ENCODE results near the gene RBMS1.
"Not testable (repeated sequence)": the region's sequence is repeated elsewhere in the genome, so short reads cannot be mapped to it uniquely, and the experiment has no call there.

Gene RBMS1

DNA sequence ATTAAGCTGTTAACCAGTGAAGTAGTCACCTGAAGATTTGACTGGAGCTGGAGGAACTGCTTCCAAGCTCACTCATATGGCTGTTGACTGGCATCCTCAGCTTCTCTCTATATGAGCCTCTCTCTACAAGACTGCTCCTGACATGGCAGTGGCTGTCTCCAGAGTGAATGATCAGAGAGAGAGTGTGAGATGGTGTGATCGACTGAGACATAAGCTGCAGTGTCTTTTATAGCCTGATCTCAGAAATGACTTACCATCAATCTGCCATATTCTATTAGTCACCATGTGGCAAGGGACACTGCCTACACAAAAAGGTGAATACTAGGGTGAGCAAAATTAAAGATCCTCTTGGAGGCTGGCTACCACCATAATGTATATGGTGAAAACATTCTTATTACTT lies 7.8 kb upstream of the RBMS1 start:
- no peak for DNase-seq

DNA sequence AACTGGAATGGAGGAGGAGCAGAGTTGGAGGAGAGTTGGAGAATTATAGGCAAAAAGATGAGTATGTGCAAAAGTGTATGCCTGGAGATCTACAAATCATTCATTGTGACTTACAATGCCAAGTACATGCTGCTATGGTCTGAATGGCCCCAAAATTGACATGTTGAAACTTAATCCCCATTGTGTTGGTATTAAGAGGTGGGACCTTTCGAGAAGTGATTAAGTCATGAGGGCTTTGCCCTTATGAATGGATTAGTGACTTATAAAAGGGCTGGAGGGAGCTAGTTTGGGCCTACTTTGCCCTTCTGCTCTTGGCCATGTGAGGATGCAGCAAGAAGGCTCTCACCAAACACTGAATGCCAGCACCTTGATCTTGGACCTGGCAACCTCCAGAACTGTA lies 6.3 kb upstream of the RBMS1 start:
- DNase-seq: no peak

DNA sequence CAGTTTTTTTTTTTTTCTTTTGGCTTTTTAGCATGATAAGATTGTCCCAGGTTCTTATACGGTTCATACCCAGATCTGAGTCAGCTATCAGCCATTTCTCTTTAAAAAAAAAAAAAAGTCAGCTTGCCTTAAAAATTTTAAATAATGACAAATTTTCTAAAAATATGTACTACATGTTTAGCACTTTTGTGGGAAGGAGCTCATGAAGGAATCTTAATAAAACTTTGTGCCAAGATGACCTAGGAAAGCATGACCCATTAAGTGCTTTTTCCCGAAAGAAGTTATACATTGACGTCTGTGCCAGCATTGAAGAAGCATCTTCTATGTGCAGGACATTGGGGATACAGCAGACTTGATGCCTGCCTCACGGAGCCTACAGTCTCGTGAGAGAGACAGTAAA lies 4.5 kb upstream of the RBMS1 start:
- DNase-seq: no peak

DNA sequence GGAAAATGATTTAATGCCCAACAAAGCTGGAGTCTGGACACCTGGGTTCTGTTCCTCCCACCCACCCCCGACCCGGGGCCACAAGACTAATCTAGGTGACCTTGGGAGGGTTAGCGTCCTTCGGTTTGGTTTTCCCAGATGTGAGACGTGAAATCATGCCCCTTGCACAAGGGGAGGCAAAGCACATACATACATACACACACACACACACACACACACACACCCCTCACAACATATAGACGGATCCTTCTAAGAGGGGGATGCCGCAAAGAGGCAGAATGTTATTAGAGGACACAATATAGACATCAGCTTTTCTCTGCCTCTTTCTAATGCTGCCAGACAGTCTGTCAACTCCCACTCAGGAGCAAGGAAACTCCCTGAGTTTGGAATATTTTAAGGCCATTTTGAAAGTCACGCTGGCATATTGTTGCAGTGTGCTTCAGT lies 616 bp upstream of the RBMS1 start:
- no peak for DNase-seq

DNA sequence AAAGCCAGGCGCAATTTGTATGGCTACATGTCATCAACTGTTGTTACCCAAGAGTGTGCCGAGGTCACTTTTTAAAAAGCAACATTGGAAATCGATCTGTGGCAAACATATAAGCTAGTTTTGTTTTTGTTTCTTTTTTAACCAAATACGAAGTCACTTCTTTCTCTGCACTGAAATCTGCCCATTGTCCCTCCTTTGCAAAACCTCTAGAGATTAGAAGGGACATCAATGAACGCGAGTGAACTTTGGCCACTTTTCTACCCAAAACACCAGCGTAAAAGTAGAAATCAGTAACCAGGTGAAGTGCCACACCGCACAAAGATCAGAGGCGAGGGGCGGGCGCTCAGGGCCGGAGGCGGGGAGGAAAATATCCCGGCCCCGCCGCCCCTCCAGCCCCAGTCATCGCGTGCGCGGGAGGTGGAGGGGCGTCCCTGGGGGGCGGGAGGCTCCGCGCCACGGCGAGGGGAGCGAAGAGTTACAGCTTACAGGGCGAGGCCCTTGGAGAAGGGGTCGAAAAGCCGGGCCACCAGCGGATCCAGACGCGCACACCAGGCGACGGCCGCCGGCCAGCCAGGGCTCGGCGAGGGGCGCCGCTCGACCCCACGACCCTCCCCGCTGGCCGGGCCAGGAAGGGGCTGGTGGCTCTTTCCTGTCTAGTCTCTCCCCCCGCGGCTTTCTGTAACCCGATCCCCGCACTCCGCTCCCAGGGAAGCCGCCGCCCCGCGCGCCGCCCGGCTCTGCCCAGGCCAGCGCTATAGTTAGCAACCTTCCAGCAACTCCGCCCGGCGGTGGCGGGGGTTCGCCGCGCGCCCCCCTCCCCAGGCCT lies 993 bp downstream of the RBMS1 start:
- DNase-seq: peak; percentile 47

DNA sequence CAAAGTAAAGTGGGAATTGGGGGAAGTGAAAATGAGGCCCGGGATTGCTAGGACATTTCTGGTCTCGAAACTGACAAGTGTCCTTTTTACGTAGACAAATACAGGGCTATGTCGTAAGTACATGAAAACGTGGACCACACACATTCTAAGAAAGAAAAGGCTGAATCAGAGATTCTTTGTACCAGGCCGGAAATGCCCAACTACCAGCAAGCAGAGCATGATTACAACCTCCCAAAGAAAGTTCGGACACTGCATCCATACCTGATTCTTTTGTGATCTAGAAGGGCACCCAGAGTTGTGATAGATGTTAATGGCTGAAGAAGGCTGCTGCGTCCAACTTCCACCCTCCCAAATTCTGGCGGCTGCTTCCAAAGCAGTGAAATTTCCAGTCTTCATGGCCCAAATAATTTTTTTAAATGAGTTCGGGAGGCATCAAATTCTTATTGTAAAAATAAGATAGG lies 1.7 kb downstream of the RBMS1 start:
- no peak for DNase-seq

DNA sequence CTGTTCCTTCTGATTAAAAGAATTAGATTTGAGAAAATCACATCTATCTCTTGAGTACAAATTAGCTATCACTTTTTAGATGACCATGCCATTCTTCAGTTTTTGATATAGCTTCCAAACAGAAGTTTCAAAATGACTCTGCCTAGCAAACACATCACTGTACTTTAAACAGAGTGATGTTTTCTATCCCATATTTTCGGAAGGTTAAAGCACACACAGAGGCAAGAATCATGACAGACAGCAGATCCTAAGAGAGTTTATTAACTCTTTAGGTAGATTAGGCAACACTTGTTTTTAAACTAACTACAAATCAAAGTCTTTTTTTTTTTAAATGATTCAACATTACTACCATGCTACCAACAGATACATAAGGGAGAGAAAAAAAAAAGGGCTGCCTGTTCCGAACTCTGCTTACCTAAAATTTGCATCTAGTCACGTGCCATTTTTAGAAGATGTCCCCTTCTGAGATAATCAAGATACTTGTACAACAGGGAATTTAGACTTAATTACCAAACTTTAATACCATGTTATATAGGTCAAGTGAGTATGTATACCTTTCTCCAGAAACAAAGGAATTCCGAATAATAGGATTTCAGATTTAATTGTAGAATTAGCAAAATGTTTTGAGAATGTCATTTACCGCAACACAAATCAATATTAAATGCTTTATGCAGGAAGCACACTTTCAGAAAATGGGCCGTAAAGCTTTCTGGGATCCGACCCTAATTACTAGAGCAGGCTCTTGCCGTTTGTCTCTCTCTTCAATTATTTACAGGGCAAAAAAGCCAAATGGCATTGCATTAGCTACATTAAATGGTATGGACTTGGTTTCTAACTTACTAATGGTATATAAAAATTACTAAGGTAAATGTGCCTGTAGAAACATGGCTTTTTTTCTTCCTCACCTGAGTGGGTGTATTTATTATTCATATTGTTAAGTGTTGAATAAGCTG lies 2.6 kb downstream of the RBMS1 start:
- no peak for DNase-seq

DNA sequence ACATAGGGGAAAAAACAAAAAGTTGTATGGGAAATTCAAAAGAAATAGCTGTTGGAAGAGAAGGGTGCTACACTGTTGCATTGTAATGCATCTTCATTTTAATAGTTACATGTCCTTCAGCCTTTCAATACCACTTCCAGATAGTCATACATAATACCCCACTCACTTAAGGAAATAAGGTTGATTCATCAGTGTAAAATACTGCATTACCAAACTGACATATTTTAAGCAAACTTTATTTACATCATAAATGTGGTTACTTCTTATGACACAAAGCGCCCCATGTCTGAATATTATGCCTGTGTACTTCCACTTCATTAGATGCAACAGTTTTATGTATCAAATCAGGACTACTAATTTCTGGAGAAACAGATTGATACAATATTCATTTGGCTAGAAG lies 4.5 kb downstream of the RBMS1 start:
- DNase-seq: no peak

DNA sequence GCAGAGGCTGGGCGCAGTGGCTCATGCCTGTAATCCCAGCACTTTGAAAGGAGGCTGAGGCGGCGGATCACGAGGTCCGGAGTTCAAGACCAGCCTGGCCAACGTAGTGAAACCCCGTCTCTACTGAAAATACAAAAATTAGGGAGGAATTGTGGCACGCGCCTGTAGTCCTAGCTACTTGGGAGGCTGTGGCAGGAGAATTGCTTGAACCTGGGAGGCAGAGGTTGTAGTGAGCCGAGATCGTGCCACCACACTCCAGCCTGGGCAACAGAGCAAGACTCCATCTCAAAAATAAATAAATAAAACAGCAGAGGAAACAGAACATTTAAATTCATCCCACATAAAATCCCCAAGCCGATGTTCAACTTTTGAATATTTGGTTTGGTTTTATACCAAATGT lies 5.3 kb downstream of the RBMS1 start:
- not testable (repeated sequence) for DNase-seq

DNA sequence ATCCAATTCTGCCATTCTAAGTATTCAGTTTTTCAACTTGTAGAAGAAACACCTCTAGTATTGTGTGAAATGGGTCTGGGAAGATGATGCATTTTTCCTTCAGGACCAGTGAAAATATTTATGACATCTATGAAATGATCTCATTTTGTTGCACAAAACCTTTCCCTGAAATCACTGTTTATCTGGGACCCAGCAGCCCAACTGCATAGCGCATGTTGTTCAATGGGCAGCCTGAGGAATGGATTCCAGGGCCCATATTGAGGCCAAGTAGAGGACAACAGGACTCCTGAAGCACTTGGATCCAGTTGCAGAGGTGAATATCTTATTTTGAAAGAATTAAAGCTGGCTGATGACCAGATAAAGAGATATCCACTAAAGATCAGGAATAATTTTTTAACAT lies 7.3 kb downstream of the RBMS1 start:
- DNase-seq: no peak

DNA sequence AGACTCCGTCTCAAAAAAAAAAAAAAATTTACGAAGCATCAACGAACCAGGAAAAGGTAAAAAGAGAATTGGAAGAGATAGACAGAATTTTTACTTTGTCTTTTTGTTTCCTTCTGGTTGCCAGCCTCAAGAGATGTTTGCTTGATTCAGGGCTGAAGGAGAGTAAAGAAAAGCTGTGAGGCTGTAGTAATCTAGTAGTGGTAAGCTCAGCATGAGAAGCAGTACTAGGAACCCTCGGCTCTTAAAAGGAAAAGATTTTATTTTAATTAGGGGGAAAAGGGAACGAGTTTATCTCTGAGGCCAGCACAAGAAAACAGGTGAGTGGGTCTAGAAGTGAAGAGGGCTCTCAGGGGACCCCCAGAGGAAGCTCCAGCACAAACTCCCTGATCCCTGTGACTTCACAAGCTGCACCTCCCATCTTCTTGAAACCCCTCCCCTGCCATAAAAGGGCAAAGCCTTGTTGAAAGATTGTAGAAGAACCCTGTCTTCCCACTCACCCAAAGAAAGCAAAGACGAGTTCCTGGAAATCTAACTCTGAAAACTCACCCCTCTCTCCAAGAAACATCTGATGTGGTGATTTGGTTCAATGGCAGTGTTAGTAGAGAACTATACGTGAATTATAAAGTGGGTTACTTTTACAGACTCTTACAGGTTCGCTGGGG lies 8.6 kb downstream of the RBMS1 start:
- DNase-seq: no peak

DNA sequence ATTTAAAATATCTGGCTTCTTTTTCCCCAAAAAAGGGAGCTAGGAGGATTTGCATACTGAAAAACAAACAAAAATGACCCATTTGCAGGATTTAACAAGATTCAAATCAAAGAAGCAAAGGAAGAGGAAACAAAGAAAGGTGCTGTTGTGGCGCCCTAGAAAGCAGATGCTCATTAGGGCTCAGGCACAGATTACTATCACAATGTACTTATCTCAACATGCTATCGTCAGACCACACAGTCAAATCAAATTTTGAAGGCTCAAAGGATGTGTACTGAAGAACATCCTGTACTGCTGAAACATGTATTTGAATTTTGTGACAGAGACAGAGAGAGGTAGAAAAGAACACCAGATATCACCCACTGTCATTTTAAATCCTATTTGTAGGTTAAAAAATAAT lies 10.9 kb downstream of the RBMS1 start:
- no peak for DNase-seq

DNA sequence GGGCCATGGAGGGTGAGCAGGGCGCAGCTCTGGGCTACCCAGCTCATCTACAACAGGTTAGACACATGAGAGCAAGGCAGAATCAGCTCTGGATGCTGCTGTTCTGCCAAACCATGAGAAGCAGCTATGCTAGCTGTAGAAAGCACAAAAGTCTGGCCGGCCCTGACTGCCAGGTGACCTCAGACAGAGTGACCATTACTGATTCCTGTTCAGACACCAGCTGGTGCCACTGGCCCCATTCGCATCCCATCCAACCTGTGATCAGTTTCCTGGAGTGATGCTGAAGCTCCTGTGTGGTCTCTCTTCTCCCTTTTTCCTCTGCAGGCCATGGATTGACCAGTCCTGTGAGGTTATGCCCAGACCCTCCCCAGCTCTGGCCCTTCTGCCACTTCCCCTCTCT lies 14.3 kb downstream of the RBMS1 start:
- no peak for DNase-seq

DNA sequence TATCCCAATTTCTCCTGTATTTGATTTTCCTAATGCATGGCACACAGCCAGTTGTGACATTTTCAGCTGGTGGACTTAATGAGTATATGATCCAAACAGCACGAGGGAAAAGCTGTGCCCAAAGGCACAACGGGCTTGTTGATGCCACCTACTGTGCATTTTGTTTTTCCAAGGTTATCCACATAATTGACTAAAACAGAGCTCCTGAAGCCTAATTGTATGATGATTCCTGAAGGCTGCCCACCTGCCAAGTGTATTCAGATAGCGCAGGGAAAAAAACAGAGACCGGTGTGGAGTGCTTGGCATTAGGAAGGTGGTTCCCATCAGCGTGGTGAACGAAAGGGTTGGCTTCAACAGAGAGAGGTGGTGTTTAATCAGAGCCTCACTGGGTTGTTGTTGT lies 14.9 kb downstream of the RBMS1 start:
- no peak for DNase-seq

DNA sequence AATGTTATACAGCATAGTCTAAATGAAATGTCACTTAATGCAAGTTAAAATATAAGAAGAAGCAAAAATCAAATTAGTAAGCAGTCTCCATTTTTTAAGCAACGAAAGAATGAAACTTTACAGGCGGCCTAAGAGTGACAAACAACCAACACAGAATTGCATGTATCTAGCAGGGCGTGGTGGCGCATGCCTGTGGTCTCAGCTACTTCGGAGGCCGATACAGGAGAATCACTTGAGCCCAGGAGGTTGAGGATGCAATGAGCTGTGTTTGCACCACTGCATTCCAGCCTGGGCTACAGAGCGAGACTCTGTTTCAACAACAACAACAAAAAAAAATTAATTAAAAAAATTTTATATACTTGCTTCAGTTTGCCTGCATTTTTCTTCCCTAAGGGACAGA lies 16.6 kb downstream of the RBMS1 start:
- DNase-seq: no peak

DNA sequence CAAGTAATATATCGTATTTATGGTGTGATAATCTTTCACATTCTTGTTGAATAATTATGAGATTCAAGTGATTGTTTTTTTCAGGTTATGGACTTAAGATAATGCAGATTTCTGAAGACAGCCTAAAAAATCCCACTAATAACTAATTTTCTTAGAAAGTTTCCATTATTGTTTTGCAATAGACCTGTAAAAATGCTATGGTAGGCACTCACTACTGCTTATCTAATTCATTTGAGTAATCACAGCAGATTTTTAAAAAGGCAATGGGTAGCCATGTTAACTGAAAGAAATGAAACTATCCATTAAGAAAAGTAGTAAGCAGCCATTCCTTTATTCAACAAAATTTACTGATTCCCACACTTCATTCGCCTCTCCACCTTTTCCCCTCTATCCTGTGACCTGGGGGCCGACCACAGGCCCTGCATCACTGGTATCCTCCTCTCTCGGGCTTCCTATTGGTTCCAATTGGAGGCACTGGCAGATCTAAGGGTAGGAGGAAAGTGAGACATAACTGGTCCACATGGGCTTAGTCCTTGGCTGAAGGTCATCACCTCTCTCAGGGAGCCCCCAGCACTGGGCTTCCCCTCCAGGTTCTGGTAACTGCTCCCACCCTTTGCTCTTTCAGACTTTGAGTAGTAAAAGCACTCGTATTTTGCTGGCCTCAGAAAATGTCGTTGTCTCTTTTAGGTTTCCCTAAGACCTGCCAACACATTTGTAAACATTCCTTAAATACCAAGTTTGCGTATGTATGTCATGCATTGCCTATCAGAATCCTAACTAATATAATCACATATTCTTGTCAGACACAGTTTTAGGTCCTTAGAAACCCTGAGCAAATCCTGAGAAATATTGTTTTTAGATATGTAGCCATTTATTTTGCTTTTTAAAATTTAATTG lies 18.5 kb downstream of the RBMS1 start:
- DNase-seq: no peak

DNA sequence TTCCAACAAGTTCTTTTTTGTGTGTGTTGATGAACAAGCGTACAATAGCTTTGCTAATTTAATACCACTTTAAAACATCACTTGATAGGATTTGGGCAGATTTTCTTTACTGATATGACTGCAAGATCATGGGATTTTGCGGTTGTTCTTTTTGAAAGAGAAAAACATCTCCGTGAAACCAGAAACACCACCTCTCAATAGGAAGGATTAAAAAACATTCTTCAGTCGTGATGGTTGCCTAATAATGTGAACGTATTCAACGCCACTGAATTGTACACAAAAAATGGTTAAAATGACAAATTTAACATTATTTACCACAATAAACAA lies 19.3 kb downstream of the RBMS1 start:
- DNase-seq: no peak

DNA sequence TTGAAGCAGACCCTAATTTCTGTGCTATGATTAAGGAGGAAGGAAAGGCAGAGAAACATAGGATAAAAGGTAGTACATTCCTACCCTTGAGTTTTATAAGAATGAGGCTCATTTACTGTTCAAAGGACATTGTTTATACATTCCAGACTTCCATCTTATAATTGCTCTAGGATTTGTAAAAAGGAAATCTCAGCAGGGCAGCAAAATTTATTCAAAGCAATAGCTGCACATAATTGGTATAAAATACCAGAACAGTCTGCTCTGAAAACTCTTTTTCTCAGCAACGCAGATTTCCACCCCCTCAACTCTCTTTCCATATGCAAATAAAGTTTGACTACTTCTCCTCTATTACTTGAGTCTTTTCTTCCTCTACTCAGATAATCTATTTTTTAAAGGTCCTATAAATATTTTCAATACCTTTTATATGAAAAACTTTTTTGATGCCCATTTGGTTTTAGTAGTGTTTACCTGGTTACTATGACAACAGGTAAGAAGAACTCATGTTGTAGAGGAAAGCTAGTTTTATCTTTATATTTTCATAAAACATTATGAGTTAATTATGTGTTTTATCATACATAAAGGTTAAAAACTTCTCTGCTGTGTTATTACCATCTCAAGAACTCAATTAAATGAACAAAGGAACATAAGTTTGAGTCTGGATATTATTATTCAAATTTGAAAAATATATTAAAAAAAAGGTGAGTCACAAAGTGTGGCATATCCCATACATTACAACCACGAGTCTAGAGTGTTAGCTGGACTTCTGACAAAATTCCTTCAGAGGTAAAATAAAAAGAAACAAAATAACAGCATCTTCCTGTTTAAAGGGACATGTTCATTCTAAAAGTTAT lies 19.9 kb downstream of the RBMS1 start:
- DNase-seq: no peak

DNA sequence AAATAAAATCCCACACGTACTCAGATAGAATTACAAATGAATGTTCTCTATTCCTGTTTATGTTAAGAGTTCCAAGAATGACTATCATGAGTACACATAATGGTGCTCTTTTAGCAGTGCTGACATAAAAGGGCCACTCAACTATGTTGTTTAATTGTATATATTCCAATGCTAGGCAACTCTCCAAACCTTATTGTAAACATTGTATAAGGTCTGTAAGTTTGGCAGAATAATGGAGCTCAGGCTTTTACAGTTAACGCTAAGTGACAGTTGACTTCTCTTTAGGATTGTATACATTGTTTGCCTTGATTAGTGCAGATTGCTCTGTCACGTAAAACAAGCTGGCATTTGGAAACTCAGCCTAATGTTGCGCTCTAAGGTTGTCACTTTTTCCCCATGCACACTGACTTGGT lies 20.8 kb downstream of the RBMS1 start:
- no peak for DNase-seq

DNA sequence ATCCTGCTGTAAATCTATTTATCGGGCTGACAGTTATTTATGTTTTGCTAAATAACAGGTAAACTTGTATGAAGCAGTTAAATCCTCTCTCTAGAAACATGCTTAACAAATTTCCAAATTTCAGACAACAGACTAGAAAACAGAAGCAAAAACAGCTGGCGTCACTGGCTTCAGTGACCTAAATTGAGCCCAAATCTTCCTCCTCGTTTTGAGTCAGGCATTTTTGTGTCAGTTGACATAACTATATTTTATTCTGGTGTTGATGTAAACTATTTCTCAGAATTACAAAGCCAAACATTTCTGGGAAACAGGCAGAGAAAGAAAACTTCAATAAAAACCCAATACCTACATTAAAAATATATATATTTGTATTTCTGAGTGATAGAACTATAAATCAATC lies 21.7 kb downstream of the RBMS1 start:
- DNase-seq: no peak

DNA sequence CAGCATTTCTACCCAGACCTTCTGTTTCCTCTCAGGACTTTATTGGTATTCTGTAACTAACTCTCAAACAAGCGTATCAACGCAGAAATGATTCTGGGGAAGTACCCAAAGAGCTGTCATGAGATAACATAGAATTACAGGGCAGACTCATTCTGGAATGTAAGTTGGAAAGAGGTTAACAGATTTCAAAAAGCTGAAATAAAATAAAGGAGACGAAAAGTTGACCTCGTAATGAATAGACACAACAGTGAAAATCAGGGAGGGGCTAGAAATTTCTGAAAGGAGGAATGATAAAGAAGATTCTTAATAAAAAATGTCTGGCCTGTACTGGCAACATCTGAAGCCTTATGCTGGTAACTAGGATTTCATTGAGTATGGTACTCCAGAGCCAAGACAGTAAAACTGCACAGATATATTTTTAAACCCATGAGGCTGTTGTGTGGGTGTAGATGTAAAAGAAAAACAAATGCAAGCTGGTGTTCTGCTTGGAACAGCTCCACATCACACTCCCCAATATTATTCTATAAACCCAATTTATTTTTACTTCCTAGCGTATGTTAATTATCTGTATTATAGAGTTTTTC lies 23.9 kb downstream of the RBMS1 start:
- no peak for DNase-seq

Measured in stimulated activated CD4-positive, alpha-beta T cell treated with anti-CD3 and anti-CD28 coated beads, Interleukin-12 subunit alpha, Interleukin-12 subunit beta, amount 100 ng/mL, for 4 hours (primary cell).